DND-41 (cell line): ENCODE results near the gene ACLY.

Experiments used
- ATAC-seq: fragments of 200-7000 bp; cut with Tn5 transposase; 3 replicates; pipeline ENCODE4 v1.9.1; 2021; ENCODE audit warnings: low read depth; ENCODE audit not compliant: insufficient read depth
- DNase-seq: peaks from one replicate; pipeline ENCODE4 v3.0.0-alpha.2; 2020
- H2AFZ ChIP-seq: 2 replicates; pipeline ENCODE4 v1.6.0; 2012; ENCODE audit warnings: low read depth, low read length
- H3K27ac ChIP-seq: 2 replicates; pipeline ENCODE4 v1.5.1; 2012; ENCODE audit warnings: low read length, inconsistent platforms
- H3K27me3 ChIP-seq: fragments of 200-600 bp; sonication (generic); 2 replicates; pipeline ENCODE4 v1.6.0; 2012; ENCODE audit warnings: low read length, mild to moderate bottlenecking, inconsistent platforms; ENCODE audit not compliant: insufficient read depth, poor library complexity
- H3K36me3 ChIP-seq: 2 replicates; pipeline ENCODE4 v1.5.1; 2012; ENCODE audit warnings: low read length, inconsistent platforms; ENCODE audit not compliant: insufficient read depth
- H3K4me1 ChIP-seq: 2 replicates; pipeline ENCODE4 v1.5.1; 2012; ENCODE audit warnings: mild to moderate bottlenecking, low read length; ENCODE audit not compliant: insufficient read depth
- H3K4me2 ChIP-seq: 2 replicates; pipeline ENCODE4 v1.6.0; 2012; ENCODE audit warnings: mild to moderate bottlenecking, moderate library complexity, low read length, inconsistent platforms; ENCODE audit not compliant: insufficient read depth
- H3K4me3 ChIP-seq, 2 experiments: fragments of 200-600 bp in 1 of 2; shearing (Covaris generic) in 1 of 2; 2 replicates each; pipeline ENCODE4 v1.5.1; 2012 to 2016; ENCODE audit warnings: inconsistent platforms in 2 of 2, low read length in 2 of 2, mild to moderate bottlenecking in 2 of 2, low read depth in 1 of 2, moderate library complexity in 1 of 2
- H3K79me2 ChIP-seq: 2 replicates; pipeline ENCODE4 v1.6.0; 2012; ENCODE audit warnings: low read length, inconsistent platforms; ENCODE audit not compliant: insufficient read depth
- H3K9ac ChIP-seq: 2 replicates; pipeline ENCODE4 v1.6.0; 2012; ENCODE audit warnings: low read depth, mild to moderate bottlenecking, inconsistent platforms, low read length, moderate library complexity
- H3K9me3 ChIP-seq: 2 replicates; pipeline ENCODE4 v1.5.1; 2012; ENCODE audit warnings: low read length, moderate library complexity, mild to moderate bottlenecking, inconsistent platforms; ENCODE audit not compliant: insufficient read depth, severe bottlenecking
- H4K20me1 ChIP-seq: 2 replicates; pipeline ENCODE4 v1.6.0; 2012; ENCODE audit warnings: low read length; ENCODE audit not compliant: insufficient read depth
- EZH2 ChIP-seq: IDR thresholded peaks from 3 replicates; pipeline ENCODE4 v1.6.1; 2012; ENCODE audit warnings: borderline replicate concordance, low read depth, mild to moderate bottlenecking, moderate library complexity, low read length, inconsistent platforms; ENCODE audit not compliant: severe bottlenecking
- TF ChIP-seq, protein P1 (sequence below): IDR thresholded peaks from 2 replicates; pipeline ENCODE4 v1.5.1; 2012; ENCODE audit warnings: borderline replicate concordance, low read length, moderate library complexity, mild to moderate bottlenecking; ENCODE audit not compliant: poor library complexity, severe bottlenecking; ENCODE audit errors: extremely low read depth

Gene ACLY

DNA sequence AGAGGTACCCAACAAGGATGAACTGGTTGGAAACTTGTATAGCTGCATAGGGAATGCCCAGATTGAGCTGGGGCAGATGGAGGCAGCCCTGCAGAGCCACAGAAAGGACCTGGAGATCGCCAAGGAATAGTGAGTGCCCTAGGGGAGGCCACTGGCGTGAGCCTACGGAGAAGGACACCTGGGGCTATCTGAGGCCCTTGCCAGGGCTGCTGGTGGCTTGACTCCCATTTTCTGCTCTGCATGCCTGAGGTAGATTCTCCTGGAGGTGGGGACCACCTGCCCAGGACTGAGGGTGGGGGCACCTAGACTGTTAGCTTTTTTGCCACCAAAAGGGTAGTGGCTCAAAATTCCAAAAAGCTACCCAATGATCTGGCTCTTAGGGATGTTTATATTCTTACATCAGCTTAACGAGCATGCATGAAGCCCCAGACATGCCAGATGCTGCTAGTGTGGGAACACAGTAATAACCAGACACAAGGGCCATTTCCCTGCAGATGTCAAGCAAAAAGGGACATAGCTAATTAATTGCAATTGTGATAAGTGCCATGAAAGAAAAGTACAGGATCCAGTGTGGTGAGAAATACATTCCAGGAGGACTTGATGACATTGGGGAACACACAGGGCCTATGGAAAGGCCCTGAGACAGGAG is 20.4 kb upstream of the ACLY start:
- DNase-seq (no peak), ATAC-seq (no peak)
- Histone ChIP-seq H4K20me1 (no peaks in the 10 kb centered on the region), H3K27ac (no peak overlapping the region), H3K4me2 (no peak overlapping the region), H3K9me3 (no peaks in the 10 kb centered on the region), H3K27me3 (no peaks in the 10 kb centered on the region), H3K79me2 (no peaks in the 10 kb centered on the region), H3K4me1 (no peaks in the 10 kb centered on the region), H3K4me3 (no peak overlapping the region), H2AFZ (no peak overlapping the region), H3K9ac (no peak overlapping the region), H3K36me3 (no peaks in the 10 kb centered on the region)
- no peak for TF ChIP-seq EZH2
- TF ChIP-seq, protein P1, sequence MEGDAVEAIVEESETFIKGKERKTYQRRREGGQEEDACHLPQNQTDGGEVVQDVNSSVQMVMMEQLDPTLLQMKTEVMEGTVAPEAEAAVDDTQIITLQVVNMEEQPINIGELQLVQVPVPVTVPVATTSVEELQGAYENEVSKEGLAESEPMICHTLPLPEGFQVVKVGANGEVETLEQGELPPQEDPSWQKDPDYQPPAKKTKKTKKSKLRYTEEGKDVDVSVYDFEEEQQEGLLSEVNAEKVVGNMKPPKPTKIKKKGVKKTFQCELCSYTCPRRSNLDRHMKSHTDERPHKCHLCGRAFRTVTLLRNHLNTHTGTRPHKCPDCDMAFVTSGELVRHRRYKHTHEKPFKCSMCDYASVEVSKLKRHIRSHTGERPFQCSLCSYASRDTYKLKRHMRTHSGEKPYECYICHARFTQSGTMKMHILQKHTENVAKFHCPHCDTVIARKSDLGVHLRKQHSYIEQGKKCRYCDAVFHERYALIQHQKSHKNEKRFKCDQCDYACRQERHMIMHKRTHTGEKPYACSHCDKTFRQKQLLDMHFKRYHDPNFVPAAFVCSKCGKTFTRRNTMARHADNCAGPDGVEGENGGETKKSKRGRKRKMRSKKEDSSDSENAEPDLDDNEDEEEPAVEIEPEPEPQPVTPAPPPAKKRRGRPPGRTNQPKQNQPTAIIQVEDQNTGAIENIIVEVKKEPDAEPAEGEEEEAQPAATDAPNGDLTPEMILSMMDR = no peak

DNA sequence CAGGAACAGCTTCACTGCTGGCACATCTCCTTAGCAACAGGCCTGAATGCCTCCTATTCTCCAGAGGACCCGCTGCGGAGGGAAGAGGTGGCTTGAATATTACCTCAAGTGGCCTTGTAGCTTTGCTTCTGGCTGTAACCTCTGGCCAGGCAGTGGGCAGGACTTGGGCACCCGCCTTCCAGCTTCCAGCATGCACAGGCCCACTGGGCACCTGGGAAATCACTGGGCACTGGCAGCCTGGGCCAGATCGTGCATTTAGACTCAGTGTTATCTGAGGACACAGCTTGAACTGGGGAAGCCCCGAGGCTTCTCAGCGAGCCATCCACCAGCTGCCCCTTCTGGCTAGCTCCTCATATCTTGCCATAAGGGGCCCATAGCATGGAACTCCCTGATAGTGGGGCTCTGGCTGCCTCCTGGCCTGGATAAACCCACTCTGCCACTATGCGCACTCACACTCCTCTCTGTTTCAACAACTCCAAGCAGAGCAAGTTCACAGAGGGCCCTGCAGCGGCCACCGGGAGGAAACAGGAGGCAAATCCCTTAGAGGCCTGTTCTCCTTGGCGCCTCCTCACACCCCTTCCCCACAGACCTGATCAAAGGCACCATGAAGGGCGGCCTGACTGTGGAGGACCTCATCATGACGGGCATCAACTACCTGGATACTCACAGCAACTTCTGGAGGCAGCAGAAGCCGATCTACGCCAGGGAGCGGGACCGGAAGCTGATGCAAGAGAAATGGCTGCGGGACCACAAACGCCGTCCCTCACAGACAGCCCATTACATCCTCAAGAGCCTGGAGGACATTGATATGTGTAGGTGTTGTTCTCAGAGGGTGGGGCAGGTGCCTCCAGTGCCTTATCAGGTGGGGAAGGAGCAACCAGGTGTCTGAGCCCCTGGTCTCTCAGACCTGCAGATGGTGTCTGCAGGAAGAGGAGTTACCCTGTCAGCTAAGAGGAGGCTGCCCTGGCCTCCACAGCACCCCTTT is 19.5 kb upstream of the ACLY start:
- no peaks in the 10 kb centered on the region for H3K79me2 ChIP-seq
- DNase-seq (no peak), ATAC-seq (no peak)
- no peaks in the 10 kb centered on the region for H3K9me3 ChIP-seq
- H3K36me3 ChIP-seq = no peaks in the 10 kb centered on the region
- H4K20me1 ChIP-seq = no peaks in the 10 kb centered on the region
- H3K27ac ChIP-seq = no peak overlapping the region
- H3K4me3 ChIP-seq = no peak overlapping the region
- H2AFZ ChIP-seq = no peak overlapping the region
- TF ChIP-seq, protein P1 = no peak
- no peak for TF ChIP-seq EZH2
- no peak overlapping the region for H3K9ac ChIP-seq
- H3K27me3 ChIP-seq = no peaks in the 10 kb centered on the region
- no peak overlapping the region for H3K4me2 ChIP-seq
- H3K4me1 ChIP-seq = peaks cover under 1% of the 10 kb centered on the region; the same call in 1 of the 2 replicates

DNA sequence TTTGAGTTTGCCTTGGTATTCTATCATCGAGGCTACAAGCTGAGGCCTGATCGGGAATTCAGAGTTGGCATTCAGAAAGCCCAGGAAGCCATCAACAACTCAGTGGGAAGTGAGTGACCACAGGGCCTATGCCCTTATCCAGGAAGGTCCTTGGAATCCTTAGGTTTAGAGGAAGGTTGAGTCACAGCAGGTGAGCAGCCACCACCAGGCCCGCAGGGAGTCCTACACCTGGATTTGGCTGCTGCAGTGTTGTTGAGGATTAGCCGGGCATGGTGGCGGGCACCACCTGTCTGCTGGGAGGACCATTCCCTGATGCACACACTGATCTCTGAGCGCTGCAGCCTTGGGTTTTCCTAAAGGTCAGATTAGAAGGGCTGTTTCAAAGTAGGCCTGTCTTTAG is 16.9 kb upstream of the ACLY start:
- no peaks in the 10 kb centered on the region for H3K36me3 ChIP-seq
- DNase-seq (no peak), ATAC-seq (no peak)
- H3K4me1 ChIP-seq = peaks cover 27% of the 10 kb centered on the region
- H3K27ac ChIP-seq = no peak overlapping the region
- H2AFZ ChIP-seq = no peak overlapping the region
- no peaks in the 10 kb centered on the region for H4K20me1 ChIP-seq
- no peaks in the 10 kb centered on the region for H3K27me3 ChIP-seq
- no peak overlapping the region for H3K4me2 ChIP-seq
- H3K4me3 ChIP-seq = no peak overlapping the region
- H3K9me3 ChIP-seq = no peaks in the 10 kb centered on the region
- TF ChIP-seq, protein P1 = no peak
- no peak for TF ChIP-seq EZH2
- no peak overlapping the region for H3K9ac ChIP-seq
- H3K79me2 ChIP-seq = no peaks in the 10 kb centered on the region
